ENCODE measurements around the gene DGKE.

DGKE gene

GRCh38 chr17:56833809-56834379 is at the start of gene DGKE, which contains the start of gene C17orf67:
Gene DGKE (plus strand): TSS chr17:56834151. CDS start chr17:56834796, 645 bp downstream.
Gene C17orf67 (minus strand): TSS chr17:56833920. CDS start chr17:56815810, 18,110 bp downstream.
- DNase-seq: peak; percentile 98 to 100

DNA sequence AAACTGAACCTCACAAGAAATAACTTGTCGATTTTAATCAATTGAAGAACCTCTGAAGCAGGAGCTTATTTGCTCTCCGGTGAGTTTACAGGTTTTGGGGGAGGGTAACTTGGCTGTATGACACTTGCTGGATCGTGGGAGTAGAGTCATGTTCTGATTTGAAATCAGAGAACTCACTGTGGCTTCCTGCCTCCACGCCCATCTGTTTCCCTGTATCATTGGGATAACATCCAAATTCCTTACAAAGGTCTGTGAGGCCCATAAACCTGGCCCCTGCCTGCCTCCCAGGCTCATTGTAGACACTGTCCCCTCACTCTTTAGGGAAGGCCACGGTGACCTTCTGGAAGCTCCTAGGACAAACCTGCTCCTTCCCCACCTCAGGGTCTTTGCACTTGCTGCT is 48.5 kb upstream of the DGKE start:
- DNase-seq: no peak

GRCh38 chr17:56785997-56786680 is 47.8 kb upstream of the DGKE start:
- no peak for DNase-seq

DNA sequence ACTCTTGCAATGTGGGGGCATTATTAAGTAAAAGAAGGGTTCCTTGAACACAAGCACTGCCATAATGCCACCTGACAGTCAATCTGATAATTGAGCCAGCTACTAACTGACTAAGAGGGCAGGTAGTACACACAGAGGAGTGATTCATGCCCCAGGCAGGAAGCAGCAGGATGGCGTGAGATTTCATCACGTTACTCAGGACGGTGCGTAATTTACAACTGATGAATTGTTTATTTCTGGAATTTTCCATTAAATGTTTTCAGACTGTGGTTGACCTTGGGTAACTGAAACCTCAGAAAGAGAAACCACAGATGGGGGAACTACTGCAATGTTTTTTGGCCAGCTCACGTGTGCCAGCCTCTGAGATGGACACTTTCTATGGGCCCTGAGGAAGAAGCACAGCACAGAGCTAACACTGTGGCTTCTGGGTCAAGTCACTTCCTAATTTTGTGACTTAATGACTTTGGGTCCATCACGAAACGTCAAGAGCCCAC is 46.9 kb upstream of the DGKE start:
- DNase-seq: peak; percentile 33 to 73

GRCh38 chr17:56792267-56792666 is 41.7 kb upstream of the DGKE start:
- no peak for DNase-seq

GRCh38 chr17:56793531-56793930 is 40.4 kb upstream of the DGKE start:
- DNase-seq: no peak

DNA sequence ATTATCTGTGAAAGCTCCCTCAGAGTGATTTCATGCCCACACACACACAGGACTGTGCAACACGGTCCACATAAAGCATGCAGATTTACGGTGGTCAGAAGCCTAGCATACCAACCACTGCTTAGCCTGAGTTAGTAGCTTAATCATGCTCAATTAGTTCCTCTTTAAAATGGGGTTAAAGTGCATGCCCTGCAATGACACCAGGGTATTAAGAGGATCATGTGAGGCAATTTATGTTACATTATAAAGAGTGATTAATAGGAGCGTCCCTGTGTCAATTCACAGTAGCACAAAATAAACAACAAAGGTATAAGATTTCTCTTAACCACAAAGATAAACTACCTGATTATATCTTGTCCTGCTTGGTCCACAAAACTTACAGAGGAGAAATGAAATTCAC is 40.0 kb upstream of the DGKE start:
- DNase-seq: no peak

GRCh38 chr17:56795221-56795865 is 38.6 kb upstream of the DGKE start:
- DNase-seq: no peak

GRCh38 chr17:56796536-56796935 is 37.4 kb upstream of the DGKE start:
- DNase-seq: no peak

- DNase-seq: no peak
Observed at GRCh38 chr17:56798916-56799315, 35.0 kb upstream of the DGKE start.

GRCh38 chr17:56801459-56802178 is 32.3 kb upstream of the DGKE start:
- no peak for DNase-seq

DNA sequence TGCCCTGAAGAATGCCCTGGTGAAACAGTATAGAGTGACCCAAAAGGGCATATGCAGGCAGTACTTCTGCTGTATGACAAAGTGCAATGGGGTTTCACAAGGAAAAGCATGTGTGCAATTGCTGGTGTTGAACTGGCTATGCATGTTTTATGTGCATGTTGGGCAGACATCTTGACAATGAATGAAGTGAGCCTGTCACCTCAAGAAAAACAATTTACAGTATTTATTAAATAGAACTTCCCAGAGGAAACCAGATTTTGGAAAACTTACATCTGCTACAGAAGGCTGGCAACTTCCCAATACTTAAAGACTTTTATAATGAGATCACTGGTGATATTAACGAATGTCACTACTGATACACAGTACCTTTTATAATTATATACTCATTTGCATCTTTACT is 30.9 kb upstream of the DGKE start:
- no peak for DNase-seq

GRCh38 chr17:56804454-56804853 is 29.5 kb upstream of the DGKE start:
- DNase-seq: no peak

DNA sequence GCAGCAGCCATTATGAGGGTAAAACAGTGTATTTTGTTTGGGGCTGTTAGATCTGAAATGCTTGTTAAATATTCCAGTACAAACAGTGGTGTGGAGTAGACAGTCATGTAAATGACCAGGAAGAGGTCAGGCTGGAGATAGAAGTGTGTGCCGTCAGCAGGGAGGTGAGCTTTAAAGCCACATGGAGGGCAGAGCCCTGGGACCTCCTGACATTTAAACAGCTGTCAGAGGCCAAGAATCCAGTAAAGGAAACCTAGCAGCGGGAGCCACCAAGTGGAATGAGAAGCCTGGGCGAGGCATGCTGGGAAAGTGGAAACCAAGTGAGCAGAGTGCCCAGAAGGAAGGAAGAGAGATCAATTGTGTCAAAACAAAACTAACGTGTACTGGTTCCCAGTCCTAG is 27.0 kb upstream of the DGKE start:
- no peak for DNase-seq

- no peak for DNase-seq
Observed at GRCh38 chr17:56807723-56808122, 26.2 kb upstream of the DGKE start.

GRCh38 chr17:56808503-56808902 is 25.4 kb upstream of the DGKE start:
- no peak for DNase-seq

DNA sequence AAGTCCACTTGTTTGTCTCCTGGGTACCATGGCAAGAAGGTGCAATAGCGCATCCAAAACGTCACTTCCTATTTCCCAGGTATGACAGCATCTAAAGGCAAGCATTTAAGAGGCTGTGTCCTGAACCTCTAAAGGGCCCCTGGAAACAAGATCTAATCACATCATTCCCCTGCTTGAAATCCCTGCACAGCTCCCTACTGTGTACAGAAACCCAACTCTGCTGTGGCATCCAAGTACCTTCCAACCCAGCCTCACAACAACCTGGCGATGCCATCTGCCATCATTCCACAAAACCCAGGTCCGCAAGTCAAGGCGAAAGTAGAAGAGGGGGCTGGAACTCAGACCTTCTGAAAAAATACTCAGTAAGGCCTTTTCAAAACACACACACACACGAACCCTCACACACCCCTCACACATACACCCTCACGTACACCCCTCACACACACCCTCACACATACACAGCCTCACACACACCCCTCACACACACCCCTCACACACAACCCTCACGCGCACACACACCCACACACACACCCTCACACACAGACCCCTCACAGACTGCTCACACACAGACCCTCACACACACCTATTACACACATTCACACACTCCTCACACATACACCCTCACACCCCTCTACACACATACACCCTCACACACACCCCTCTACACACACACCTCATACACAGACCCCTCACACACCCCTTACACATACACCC is 24.7 kb upstream of the DGKE start:
- DNase-seq: no peak

DNA sequence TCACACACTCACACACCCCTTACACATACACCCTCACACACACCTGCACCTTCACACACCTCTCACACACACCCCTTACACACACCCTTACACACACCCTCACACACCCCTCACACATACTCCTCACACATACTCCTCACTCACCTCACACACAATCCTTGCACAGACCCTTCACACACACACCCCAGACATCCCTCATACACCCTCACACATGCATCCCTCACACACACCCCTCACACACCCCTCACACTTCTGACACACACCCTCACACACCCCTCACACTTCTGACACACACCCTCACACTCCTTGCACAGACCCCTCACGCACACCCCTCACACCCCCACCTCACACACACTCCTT is 24.2 kb upstream of the DGKE start:
- DNase-seq: no peak

DNA sequence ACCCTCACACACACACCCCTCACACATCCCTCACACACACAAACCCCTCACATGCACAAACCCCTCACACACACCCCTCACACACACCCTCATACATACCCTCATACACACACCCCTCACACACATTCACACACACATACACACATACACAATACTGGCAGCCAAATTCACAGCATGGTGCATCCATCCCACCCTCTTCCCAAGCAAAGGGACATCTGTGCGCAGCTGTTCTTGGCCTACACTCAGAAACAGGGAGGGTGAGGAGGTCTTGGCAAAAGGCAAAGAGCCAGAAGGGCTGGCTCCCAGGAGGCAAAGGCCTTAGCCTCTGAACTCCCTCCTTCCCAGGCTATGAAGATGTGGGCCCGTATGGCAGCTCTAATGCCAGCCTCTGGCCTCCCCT is 23.6 kb upstream of the DGKE start:
- DNase-seq: no peak

GRCh38 chr17:56810891-56811775 is 22.8 kb upstream of the DGKE start:
- no peak for DNase-seq

DNA sequence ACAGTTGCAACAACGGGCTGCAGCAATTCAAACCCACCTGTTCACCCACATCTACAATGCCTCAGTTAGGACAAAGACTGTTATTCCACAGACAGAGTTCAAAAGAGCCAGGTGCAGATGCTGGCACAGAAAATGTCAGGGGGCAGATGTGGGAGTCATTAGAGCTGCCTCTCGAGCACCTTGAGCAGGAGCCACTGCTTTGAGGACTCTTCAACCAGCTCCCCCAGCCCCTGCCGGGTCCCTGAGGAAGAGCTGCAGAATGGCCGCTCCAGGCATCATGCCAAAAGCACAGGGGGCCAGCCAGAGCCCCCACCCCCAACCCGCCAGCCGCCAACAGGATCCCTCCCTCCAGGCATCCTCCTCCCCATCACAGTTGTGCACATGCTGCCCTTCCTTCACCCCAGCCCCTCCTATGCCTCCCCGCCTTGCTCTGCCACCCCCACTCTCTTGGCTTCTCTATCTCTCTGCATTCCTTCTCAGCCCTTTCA is 21.0 kb upstream of the DGKE start:
- DNase-seq: no peak

- no peak for DNase-seq
Observed at GRCh38 chr17:56815711-56816110, 18.2 kb upstream of the DGKE start.
